SK-N-SH treated with all-trans-retinoic acid at 6 μM for 48 hours (cell line): ENCODE measurements around the gene TEAD1.

Experiments used
- ATAC-seq: fragments of 200-7000 bp; cut with Tn5 transposase; 3 replicates; pipeline ENCODE4 v1.9.1; 2020; ENCODE audit warnings: mild to moderate bottlenecking, moderate library complexity
- BACH2 ChIP-seq: fragments of 250-450 bp; sonication (Bioruptor Pico); IDR thresholded peaks from 2 replicates; pipeline ENCODE4 v1.9.0; 2021; ENCODE audit warnings: mild to moderate bottlenecking, borderline replicate concordance
- CREB5 ChIP-seq: fragments of 250-450 bp; sonication (Bioruptor Pico); IDR thresholded peaks from 2 replicates; pipeline ENCODE4 v1.5.1; 2020; ENCODE audit warnings: low read depth, mild to moderate bottlenecking, moderate library complexity
- CSDC2 ChIP-seq: fragments of 250-450 bp; sonication (Bioruptor Pico); IDR thresholded peaks from 2 replicates; pipeline ENCODE4 v1.5.0; 2020; ENCODE audit warnings: mild to moderate bottlenecking, moderate library complexity
- ESRRG ChIP-seq: fragments of 250-450 bp; sonication (Bioruptor Pico); IDR thresholded peaks from 2 replicates; pipeline ENCODE4 v1.6.1; 2021; ENCODE audit warnings: mild to moderate bottlenecking
- GLIS3 ChIP-seq: fragments of 250-450 bp; sonication (Bioruptor Pico); IDR thresholded peaks from 2 replicates; pipeline ENCODE4 v1.5.0; 2020; ENCODE audit warnings: mild to moderate bottlenecking, moderate library complexity
- ISL1 ChIP-seq: fragments of 250-450 bp; sonication (Bioruptor Pico); IDR thresholded peaks from 2 replicates; pipeline ENCODE4 v2.1.2; 2022; ENCODE audit warnings: mild to moderate bottlenecking, moderate library complexity
- OSR1 ChIP-seq: fragments of 250-450 bp; sonication (Bioruptor Pico); IDR thresholded peaks from 2 replicates; pipeline ENCODE4 v1.8.0; 2022; ENCODE audit warnings: moderate library complexity, mild to moderate bottlenecking, inconsistent platforms
- PATZ1 ChIP-seq: fragments of 250-450 bp; sonication (Bioruptor Pico); IDR thresholded peaks from 2 replicates; pipeline ENCODE4 v1.8.0; 2020; ENCODE audit warnings: mild to moderate bottlenecking, moderate library complexity, borderline replicate concordance
- POU6F1 ChIP-seq: fragments of 250-450 bp; sonication (Bioruptor Pico); IDR thresholded peaks from 2 replicates; pipeline ENCODE4 v1.8.0; 2021; ENCODE audit warnings: low read depth, mild to moderate bottlenecking, moderate library complexity, borderline replicate concordance
- RARB ChIP-seq: fragments of 250-450 bp; sonication (Bioruptor Pico); IDR thresholded peaks from 2 replicates; pipeline ENCODE4 v1.8.0; 2021; ENCODE audit warnings: mild to moderate bottlenecking, moderate library complexity
- SNAI2 ChIP-seq: fragments of 250-450 bp; sonication (Bioruptor Pico); IDR thresholded peaks from 2 replicates; pipeline ENCODE4 v1.5.0; 2020; ENCODE audit warnings: mild to moderate bottlenecking, moderate library complexity
- TOX ChIP-seq: fragments of 250-450 bp; sonication (Bioruptor Pico); IDR thresholded peaks from 2 replicates; pipeline ENCODE4 v1.8.0; 2021; ENCODE audit warnings: mild to moderate bottlenecking, moderate library complexity, borderline replicate concordance
- TSHZ2 ChIP-seq: fragments of 250-450 bp; sonication (Bioruptor Pico); IDR thresholded peaks from 2 replicates; pipeline ENCODE4 v1.5.0; 2020; ENCODE audit warnings: mild to moderate bottlenecking, moderate library complexity
- ZC3H10 ChIP-seq: fragments of 250-450 bp; sonication (Bioruptor Pico); IDR thresholded peaks from 2 replicates; pipeline ENCODE4 v1.5.1; 2021; ENCODE audit warnings: mild to moderate bottlenecking, moderate library complexity
- ZFP3 ChIP-seq: fragments of 250-450 bp; sonication (Bioruptor Pico); IDR thresholded peaks from 2 replicates; pipeline ENCODE4 v1.5.0; 2020; ENCODE audit warnings: mild to moderate bottlenecking, moderate library complexity
- ZFP30 ChIP-seq: fragments of 450-650 bp; formaldehyde crosslinking; IDR thresholded peaks from 2 replicates; pipeline ENCODE4 v1.5.0; 2022; ENCODE audit warnings: mild to moderate bottlenecking, moderate library complexity
- ZNF565 ChIP-seq: fragments of 450-650 bp; formaldehyde crosslinking; conservative IDR thresholded peaks from 2 replicates; pipeline ENCODE4 v1.5.0; 2020; ENCODE audit warnings: low read depth, mild to moderate bottlenecking, moderate library complexity
- ZNF70 ChIP-seq: fragments of 450-650 bp; formaldehyde crosslinking; IDR thresholded peaks from 2 replicates; pipeline ENCODE4 v1.5.0; 2020; ENCODE audit warnings: mild to moderate bottlenecking, moderate library complexity
- ZNF8 ChIP-seq: fragments of 450-650 bp; formaldehyde crosslinking; IDR thresholded peaks from 2 replicates; pipeline ENCODE4 v1.5.0; 2020; ENCODE audit warnings: mild to moderate bottlenecking, moderate library complexity

Gene TEAD1

GRCh38 chr11:12835286-12835685, 161.1 kb downstream of the TEAD1 start:
- no peak for ATAC-seq

GRCh38 chr11:12838463-12839123, 164.4 kb downstream of the TEAD1 start:
- no peak for TF ChIP-seq ZFP3 (CRISPR knock-in tag)
- no peak for ATAC-seq

More at GRCh38 chr11:12835286-12835685, 161.1 kb downstream of the TEAD1 start:
- TF ChIP-seq TOX (CRISPR knock-in tag) (no peak), ZNF8 (CRISPR knock-in tag) (no peak), ZNF565 (no peak), POU6F1 (CRISPR knock-in tag) (no peak), PATZ1 (CRISPR knock-in tag) (no peak), ZNF70 (CRISPR knock-in tag) (no peak), TSHZ2 (CRISPR knock-in tag) (no peak), ESRRG (CRISPR knock-in tag) (no peak), ZC3H10 (CRISPR knock-in tag) (no peak), OSR1 (CRISPR knock-in tag) (no peak), GLIS3 (no peak), ZFP3 (CRISPR knock-in tag) (no peak), CSDC2 (no peak), ZFP30 (CRISPR knock-in tag) (no peak), RARB (no peak), CREB5 (no peak), SNAI2 (CRISPR knock-in tag) (no peak)

GRCh38 chr11:12840871-12841660, 166.8 kb downstream of the TEAD1 start:
- peak; percentile 64 for ATAC-seq
- TF ChIP-seq ISL1 (CRISPR knock-in tag) (peak; percentile 48), ZNF565 (no peak)

- ATAC-seq: peak; percentile 73
- no peak for TF ChIP-seq BACH2 (CRISPR knock-in tag)
- peak; percentile 51 for TF ChIP-seq ISL1 (CRISPR knock-in tag)
- no peak for TF ChIP-seq OSR1 (CRISPR knock-in tag)
- TF ChIP-seq ZNF8 (CRISPR knock-in tag): no peak
Observed at GRCh38 chr11:12841946-12842630, 167.9 kb downstream of the TEAD1 start.
